ENCODE results near the gene CNTN2. TPM values are rescaled to one million over a fixed set of nuclear protein-coding genes. Genes with fewer than 3 reads are reported as not detected.

CNTN2 gene
- total and polyA plus RNA-seq, 7 donors, result 0.01 to 0.06 (median 0.05) TPM; not detected in 4

- ATAC-seq, result no peak
- Histone ChIP-seq H3K36me3 (ENCODE audit: insufficient read depth in 1 of 2, low read depth in 1 of 2) (no peaks in the 10 kb centered on the region), H3K9me3 (no peaks in the 10 kb centered on the region), H3K4me3 (no peak overlapping the region), H3K27me3 (ENCODE audit: insufficient read depth in 3 of 3, low read length in 2 of 3) (peaks cover 0 to 2% (median 0%) of the 10 kb centered on the region in 3 donors), H3K4me1 (no peaks in the 10 kb centered on the region), H3K27ac (no peak overlapping the region)
- WGBS, 3 donors, result 85 to 89% (median 86%) methylated on average over 6 of the region's 6 CpGs
- intact Hi-C loops (cut with DNase I), result no loop called here
- no peak for DNase-seq
- TF ChIP-seq CTCF (IDR thresholded peaks at IDR 0.05), result no peak
Observed at GRCh38 chr1:205017001-205017400, 26.0 kb upstream of the CNTN2 start.

- TF ChIP-seq CTCF (IDR thresholded peaks at IDR 0.05), result no peak
- no peaks in the 10 kb centered on the region for H3K9me3 ChIP-seq
- no peak overlapping the region for H3K4me3 ChIP-seq
- 88 to 93% (median 92%) methylated on average over 7 of the region's 7 CpGs for WGBS, 3 donors
- no peak overlapping the region for H3K27ac ChIP-seq
- no peaks in the 10 kb centered on the region for H3K36me3 ChIP-seq (ENCODE audit: insufficient read depth in 1 of 2, low read depth in 1 of 2)
- peaks cover 0 to 2% (median 0%) of the 10 kb centered on the region in 3 donors for H3K27me3 ChIP-seq (ENCODE audit: insufficient read depth in 3 of 3, low read length in 2 of 3)
- intact Hi-C loops (cut with DNase I), result no loop called here
- no peak for DNase-seq
- ATAC-seq, result no peak
- H3K4me1 ChIP-seq, result no peaks in the 10 kb centered on the region
Observed at GRCh38 chr1:205017766-205018165, 25.2 kb upstream of the CNTN2 start.

GRCh38 chr1:205018381-205018780 lies 24.6 kb upstream of the CNTN2 start:
- DNase-seq (no peak), ATAC-seq (no peak)
- H3K4me1 ChIP-seq, result no peaks in the 10 kb centered on the region
- H3K9me3 ChIP-seq, result no peaks in the 10 kb centered on the region
- no peak for TF ChIP-seq CTCF (IDR thresholded peaks at IDR 0.05)
- H3K27ac ChIP-seq, result no peak overlapping the region
- no peak overlapping the region for H3K4me3 ChIP-seq
- peaks cover 0 to 2% (median 0%) of the 10 kb centered on the region in 3 donors for H3K27me3 ChIP-seq (ENCODE audit: insufficient read depth in 3 of 3, low read length in 2 of 3)
- no peaks in the 10 kb centered on the region for H3K36me3 ChIP-seq (ENCODE audit: insufficient read depth in 1 of 2, low read depth in 1 of 2)
- intact Hi-C loops (cut with DNase I), result no loop called here
- WGBS, 3 donors, result 61 to 84% (median 63%) methylated on average over 2 of the region's 2 CpGs

GRCh38 chr1:205020466-205020865 lies 22.5 kb upstream of the CNTN2 start:
- peaks cover 0 to 2% (median 0%) of the 10 kb centered on the region in 3 donors for H3K27me3 ChIP-seq (ENCODE audit: insufficient read depth in 3 of 3, low read length in 2 of 3)
- H3K4me3 ChIP-seq, result no peak overlapping the region
- no peaks in the 10 kb centered on the region for H3K4me1 ChIP-seq
- WGBS, 3 donors, result 67 to 76% (median 73%) methylated on average over 9 of the region's 9 CpGs
- no peak for DNase-seq
- no peaks in the 10 kb centered on the region for H3K9me3 ChIP-seq
- intact Hi-C loops (cut with DNase I), result no loop called here
- no peak for TF ChIP-seq CTCF (IDR thresholded peaks at IDR 0.05)
- no peak overlapping the region for H3K27ac ChIP-seq
- H3K36me3 ChIP-seq (ENCODE audit: insufficient read depth in 1 of 2, low read depth in 1 of 2), result no peaks in the 10 kb centered on the region
- ATAC-seq, result no peak

GRCh38 chr1:205024679-205025078 lies 18.3 kb upstream of the CNTN2 start:
- Histone ChIP-seq H3K9me3 (no peaks in the 10 kb centered on the region), H3K4me1 (no peaks in the 10 kb centered on the region), H3K27me3 (ENCODE audit: insufficient read depth in 3 of 3, low read length in 2 of 3) (peaks cover 0 to 6% (median 3%) of the 10 kb centered on the region in 3 donors), H3K36me3 (ENCODE audit: insufficient read depth in 1 of 2, low read depth in 1 of 2) (no peaks in the 10 kb centered on the region), H3K27ac (no peak overlapping the region), H3K4me3 (no peak overlapping the region)
- DNase-seq (no peak), ATAC-seq (no peak)
- no peak for TF ChIP-seq CTCF (IDR thresholded peaks at IDR 0.05)
- 86 to 92% (median 91%) methylated on average over 2 of the region's 2 CpGs for WGBS, 3 donors
- intact Hi-C loops (cut with DNase I), result no loop called here

Data from psoas muscle (tissue), 8 donors.